GM19467 (cell line): ENCODE measurements around the gene SCARF2.
"Not testable (repeated sequence)": the region's sequence is repeated elsewhere in the genome, so short reads cannot be mapped to it uniquely, and the experiment has no call there.

Experiments
- ATAC-seq: cut with Tn5 transposase; IDR thresholded peaks from one replicate; pipeline ENCODE4 v1.9.1; 2021; ENCODE audit warnings: mild to moderate bottlenecking, moderate library complexity; ENCODE audit not compliant: unreplicated experiment

Gene SCARF2, protein sequence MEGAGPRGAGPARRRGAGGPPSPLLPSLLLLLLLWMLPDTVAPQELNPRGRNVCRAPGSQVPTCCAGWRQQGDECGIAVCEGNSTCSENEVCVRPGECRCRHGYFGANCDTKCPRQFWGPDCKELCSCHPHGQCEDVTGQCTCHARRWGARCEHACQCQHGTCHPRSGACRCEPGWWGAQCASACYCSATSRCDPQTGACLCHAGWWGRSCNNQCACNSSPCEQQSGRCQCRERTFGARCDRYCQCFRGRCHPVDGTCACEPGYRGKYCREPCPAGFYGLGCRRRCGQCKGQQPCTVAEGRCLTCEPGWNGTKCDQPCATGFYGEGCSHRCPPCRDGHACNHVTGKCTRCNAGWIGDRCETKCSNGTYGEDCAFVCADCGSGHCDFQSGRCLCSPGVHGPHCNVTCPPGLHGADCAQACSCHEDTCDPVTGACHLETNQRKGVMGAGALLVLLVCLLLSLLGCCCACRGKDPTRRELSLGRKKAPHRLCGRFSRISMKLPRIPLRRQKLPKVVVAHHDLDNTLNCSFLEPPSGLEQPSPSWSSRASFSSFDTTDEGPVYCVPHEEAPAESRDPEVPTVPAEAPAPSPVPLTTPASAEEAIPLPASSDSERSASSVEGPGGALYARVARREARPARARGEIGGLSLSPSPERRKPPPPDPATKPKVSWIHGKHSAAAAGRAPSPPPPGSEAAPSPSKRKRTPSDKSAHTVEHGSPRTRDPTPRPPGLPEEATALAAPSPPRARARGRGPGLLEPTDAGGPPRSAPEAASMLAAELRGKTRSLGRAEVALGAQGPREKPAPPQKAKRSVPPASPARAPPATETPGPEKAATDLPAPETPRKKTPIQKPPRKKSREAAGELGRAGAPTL

DNA sequence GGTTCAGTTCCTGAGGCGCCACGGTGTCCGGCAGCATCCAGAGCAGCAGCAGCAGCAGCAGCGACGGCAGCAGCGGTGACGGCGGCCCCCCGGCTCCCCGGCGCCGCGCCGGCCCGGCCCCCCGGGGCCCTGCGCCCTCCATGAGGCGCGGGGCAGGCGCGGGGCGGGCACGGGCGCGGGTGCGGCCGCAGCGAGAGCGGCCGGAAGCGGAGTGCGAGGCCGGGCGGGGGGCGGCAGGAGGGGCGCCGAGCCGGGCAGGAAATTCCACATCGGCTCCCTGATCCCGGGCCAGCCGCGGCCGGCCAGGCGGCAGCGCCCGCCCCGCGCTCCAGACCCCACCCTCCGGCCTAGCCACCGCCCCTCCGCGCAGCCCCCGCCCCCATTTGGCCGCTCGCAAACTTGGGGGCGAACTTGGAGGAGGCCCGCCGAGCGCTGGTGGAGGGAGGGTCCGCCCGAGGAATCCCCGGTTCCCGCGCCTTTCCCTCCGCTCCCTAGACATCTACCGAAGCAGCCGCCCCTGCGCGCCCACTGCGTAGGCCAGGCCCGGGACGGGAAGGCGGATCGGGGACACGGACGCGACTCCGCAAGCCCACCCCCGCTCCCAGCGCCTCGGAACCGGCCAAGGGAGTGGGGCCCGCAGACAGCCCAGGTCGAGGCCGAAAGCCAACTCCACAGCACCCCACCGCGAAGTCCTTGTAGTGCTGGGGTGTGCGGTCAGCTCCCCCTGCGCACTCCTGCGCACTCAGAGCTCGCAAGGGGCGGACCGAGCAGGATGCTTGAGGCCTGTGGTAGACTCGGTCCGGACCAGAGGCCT is at the start of gene SCARF2:
Gene SCARF2 (minus strand): TSS at position 213 of the 814 bp plus-strand sequence. CDS start 71 bp downstream, at position 142.
- no peak for ATAC-seq

DNA sequence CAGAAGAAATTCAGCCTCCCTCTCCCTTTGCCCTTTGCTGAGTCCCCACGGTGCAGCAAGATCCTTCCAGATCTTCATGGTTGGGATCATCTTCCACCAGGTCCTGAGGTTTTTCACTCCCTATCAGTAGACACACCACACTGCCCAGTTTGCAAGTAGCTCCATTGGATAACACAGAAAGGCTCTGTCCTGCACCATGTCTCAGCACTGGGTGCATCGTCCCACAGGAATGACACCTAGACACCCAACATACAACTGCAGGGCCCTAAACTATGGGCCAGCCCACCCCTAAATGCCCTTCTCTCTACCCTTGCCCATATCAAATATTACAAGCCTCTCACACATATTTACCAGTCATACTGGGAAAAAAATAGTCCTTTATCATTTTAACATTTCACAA is 48.6 kb upstream of the SCARF2 start:
- ATAC-seq: no peak

DNA sequence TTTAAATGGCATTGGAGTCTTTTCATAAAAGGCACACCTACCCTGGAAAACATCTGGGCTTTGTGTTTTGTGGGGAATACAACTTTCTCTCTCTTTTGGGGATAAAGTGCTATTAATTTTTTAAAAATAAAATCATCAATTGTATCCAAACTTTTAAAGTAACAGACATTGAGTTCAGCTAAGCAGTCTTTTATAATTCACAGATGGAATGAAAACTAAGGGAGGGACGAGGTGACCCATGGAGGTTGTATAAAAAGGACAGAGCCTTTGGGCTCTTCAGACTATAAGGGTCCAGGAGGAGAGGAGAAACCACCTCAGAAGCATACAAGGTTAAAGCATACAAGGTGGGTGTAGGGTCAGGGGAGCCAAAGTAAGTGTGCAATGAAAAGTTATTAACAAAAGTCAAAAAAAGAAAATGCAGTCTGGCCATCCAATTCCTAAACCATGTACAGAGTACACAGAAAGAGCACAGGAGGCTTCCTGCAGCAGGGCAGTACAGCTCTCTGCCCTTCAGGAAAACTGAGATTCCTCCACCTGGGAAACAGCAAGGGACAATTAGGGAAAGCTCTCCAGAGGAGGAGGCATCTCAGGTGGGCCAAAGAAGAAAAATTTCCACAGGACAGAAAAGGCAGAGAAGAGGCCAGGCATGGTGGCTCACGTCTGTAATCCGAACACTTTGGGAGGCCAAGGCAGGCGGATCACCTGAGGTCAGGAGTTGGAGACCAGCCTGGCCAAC is 47.5 kb upstream of the SCARF2 start:
- ATAC-seq: no peak

DNA sequence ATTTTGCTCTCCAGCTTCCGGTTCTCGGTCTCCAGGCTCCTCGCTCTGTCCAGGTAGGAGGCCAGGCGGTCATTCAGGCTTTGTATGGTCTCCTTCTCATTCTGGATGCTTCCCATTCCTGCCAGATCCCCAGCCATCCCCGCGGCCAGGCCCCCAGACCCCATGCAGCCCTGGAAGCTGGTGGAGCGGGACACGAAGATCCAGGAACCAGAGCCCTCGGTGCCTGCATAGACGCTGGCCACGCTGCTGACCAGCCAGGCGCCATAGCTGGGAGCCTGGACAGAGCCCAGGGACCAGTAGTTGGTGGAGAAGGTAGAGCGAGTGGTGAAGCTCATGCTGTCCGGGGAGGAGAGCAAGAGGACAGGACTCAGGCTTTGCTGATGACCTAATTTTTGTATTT is 46.1 kb upstream of the SCARF2 start:
- no peak for ATAC-seq

DNA sequence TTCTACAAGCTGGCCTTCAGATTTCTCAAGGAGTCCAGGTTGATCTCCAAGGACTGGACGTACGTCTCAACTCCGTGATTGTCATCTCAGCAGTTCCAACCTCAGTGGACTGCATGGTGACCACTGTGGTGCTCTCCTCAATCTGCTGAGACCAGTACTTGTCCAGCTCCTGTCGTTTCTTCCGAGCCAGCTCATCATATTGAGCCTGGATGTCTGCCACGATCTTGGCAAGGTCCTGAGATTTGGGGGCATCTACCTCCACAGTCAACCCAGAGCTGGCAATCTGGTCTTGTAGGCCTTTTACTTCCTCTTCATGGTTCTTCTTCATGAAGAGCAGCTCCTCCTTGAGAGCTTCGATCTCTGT is 45.5 kb upstream of the SCARF2 start:
- ATAC-seq: not testable (repeated sequence)

DNA sequence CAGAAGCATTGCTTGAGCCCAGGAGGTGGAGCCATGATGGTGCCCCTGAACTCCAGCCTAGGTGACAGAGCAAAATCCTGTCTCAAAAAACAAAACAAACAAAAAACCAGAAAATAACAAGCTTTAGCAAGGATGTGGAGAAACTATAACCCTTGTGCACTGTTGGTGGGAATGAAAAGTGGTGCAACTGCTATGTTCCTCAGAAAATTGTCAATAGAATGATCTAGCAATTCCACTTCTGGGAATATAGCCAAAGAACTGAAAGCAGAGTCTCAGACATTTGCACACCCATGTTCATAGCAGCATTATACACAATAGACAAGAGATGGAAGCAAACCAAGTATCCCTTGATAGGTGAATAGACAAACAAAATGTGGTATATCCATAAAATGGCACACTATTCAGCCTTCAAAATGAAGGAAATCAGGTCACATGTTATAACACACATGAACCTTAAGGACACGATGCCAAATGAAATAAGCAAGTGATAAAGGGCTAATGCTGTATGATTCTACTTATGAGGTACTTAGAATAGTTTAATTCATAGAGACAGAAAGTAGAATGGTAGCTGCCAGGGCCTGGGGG is 42.1 kb upstream of the SCARF2 start:
- ATAC-seq: no peak

DNA sequence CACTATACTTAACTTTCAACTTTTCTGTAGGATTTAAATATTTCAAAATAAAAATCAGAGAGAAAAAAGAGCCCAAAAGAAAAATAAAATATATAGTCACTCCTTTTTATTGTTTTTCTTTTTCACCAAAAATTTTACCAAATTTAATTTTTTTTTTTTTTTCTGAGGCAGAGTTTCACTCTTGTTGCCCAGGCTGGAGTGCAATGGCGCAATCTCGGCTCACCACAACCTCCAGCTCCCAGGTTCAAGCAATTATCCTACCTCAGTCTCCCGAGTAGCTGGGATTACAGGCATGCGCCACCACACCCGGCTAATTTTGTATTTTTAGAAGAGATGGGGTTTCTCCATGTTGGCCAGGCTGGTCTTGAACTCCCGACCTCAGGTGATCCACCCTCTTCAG is 40.4 kb upstream of the SCARF2 start:
- ATAC-seq: not testable (repeated sequence)

DNA sequence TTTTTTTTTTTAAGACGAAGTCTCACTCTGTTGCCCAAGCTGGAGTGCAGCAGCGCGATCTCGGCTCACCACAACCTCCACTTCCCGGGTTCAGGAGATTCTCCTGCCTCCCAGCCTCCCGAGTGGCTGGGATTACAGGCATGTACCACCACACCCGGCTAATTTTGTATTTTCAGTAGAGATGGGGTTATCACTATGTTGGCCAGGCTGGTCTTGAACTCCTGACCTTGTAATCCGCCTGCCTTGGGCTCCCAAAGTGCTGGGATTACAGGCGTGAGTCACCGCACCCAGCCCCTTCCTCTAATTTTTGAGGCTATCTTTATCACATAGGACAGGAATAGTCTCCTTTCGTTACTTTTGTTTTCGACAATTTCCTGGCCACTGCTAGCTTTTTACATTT is 37.9 kb upstream of the SCARF2 start:
- not testable (repeated sequence) for ATAC-seq

DNA sequence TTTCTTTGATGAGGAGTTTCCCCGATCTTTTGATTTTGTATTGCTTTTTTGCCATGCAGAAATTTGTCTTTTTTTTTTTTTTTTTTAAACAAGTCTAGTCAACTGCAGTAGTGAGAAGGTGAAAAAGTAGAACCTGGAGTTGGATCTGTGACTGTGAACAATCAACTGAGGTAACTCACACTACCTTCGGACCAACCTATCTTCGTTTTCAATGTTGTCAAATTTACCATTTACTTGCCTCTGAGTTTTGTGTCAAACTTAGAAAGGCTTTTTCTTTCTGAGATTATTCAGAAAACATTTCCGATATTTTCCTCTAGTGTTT is 37.5 kb upstream of the SCARF2 start:
- ATAC-seq: no peak

DNA sequence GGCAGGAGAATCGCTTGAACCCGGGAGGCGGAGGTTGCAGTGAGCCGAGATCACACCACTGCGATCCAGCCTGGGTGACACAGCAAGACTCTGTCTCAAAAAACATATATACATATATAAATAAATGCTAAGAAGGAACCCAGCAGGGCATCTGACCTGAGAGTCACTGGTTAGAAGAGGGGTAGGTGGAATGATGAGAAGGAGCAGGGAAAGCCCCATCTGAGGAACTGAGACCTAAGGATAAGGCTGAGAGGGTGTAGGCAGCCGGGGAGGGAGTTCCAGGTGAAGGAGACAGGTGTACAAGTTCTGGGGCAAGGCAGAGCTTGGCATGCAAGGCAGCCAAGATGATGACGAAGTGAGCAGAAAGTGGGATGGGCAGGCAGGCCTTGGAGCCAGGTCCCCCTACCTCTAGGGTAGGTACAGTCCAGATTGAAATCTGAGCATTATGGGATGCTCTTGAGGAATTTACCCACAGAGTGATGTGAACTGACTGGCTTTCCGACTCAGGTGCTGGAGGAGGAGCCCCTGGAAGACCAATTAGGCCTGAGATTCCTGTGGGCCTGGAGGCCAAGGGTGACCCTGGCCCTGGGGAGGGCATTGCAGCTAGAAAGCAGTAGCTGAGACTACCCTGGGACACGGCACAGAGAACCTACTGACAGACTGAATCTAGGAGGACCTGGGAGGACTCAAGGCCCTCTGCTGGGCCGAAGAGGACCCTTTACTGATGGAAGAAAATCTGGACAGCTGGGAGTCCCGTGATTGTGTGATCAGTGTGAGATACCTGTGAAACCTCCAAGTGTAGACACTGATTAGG is 35.2 kb upstream of the SCARF2 start:
- ATAC-seq: no peak

DNA sequence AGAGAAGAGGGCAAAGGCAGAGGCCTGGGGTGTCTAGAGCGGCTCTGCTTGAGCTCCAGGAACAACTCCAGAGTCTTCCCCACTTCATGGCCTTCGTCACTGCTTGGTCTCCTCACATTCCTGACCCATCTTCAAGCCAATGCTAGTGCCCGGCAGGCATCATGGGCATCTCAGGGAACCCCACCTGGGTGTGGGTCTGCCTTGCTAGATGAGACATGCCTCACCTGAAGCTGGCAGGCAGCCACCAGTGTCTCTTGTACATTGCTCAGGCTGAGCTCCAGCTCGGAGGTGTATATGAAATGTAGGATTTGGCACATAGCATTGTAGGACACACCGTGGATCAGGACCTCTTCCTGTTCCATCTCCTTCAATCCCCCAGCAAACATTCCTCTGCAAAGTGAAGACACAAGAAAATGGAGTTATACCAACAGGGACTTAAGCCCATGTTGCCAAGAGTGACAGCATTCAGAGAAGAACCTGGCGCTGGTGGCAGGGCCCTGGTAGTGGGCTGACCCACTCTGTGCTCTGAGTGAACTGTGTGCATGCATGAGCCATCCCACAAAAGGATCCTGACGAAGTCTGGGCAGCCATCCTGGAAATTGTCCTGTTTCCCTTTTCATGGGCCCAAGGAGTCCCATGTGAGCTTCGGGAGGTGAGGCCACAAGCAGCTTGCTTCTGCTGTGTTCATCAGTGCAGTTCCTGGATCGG is 33.7 kb upstream of the SCARF2 start:
- ATAC-seq: no peak

DNA sequence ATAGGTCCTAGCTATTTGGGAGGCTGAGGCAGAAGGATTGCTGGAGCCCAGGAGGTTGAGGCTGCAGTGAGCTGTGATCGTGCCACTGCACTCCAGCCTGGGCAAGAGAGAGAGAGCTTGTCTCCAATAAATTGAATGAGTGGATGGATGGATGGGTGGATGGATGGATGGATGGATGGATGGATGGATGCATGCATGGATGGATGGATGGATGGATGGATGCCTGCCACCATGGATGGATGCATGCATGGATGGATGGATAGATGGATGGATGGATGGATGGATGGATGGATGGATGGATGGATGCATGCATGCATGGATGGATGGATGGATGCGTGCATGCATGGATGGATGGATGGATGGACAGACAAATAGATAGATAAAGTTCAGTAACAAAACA is 32.9 kb upstream of the SCARF2 start:
- ATAC-seq: not testable (repeated sequence)

DNA sequence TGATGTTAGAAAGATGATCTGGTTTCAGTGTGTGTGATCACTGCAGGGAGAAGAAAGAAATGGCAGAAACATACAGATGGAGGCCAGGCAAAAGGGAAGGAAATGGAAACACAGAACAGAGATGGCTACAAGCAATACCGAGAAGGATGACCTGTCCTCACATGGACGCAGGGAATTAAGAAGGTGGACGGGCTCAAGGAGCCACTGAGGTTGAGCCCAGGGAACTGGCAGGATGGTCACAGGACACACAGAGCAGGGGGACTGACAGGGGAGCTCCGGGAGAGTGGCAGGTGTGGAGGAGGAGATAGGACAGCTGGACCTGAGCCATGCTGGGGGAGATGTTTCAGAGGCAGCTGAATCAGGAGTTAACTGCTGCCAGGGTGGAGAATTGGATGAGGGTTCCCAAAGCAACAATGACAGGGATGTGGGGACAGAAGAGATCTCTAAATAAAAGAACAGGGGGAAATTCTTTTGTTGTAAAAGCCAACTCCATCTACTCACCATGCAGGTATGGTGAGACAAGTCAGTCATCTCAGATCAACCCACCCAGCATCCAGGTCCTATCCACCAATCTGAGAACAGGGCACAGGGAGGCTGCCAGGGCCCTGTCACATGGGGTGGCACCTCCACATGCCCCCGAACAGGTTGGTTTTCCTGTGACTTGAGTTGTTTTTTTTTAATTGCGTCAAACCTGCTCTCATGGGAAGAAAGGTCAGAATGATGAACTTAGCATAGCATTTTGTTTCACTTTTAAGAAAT is 31.7 kb upstream of the SCARF2 start:
- no peak for ATAC-seq

DNA sequence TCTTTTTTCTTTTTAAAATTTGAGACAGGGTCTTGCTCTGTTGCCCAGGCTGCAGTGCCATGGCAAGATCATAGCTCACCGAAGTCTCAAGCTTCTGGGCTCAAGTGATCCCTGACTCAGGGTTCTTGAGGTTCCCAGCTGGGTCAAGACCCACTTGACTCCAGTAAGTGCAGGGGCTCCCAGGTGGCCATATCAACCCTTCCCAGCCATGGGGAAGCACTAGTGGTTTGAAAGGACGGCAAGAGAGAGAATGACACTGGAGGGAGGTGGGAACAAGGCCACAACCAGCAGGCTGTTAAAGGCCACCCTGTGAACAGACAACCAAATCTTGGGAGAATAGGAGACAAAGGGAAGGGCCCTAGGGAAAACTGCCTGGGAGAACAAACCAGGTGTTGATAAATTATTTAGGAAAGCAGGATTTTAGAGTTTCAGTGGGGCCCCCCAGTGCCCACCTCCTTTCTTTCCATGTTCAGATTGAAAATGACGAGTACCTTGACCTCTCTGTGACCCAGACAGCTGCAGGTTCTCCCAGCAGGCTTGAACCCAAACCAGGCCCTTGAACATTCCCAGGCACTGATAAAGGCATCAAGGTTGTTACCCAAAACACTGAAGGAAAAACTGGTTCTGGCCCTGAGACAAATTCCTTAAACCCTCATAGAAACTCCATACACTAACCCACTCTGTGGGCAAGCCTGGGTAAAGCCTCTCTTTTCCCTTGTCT is 29.2 kb upstream of the SCARF2 start:
- no peak for ATAC-seq

DNA sequence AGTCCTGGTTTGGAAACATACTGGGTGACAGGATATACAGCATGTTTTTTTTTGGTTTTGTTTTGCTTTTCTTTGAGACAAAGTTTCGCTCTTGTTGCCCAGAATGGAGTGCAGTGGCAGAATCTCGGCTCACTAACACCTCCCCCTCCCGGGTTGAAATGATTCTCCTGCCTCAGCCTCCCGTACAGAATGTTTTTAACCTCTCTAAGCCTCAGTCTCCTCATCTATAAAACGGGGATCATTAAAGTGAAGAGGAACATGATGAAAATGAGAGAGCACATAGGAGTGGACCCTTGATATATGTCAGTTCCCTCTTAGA is 28.1 kb upstream of the SCARF2 start:
- no peak for ATAC-seq

DNA sequence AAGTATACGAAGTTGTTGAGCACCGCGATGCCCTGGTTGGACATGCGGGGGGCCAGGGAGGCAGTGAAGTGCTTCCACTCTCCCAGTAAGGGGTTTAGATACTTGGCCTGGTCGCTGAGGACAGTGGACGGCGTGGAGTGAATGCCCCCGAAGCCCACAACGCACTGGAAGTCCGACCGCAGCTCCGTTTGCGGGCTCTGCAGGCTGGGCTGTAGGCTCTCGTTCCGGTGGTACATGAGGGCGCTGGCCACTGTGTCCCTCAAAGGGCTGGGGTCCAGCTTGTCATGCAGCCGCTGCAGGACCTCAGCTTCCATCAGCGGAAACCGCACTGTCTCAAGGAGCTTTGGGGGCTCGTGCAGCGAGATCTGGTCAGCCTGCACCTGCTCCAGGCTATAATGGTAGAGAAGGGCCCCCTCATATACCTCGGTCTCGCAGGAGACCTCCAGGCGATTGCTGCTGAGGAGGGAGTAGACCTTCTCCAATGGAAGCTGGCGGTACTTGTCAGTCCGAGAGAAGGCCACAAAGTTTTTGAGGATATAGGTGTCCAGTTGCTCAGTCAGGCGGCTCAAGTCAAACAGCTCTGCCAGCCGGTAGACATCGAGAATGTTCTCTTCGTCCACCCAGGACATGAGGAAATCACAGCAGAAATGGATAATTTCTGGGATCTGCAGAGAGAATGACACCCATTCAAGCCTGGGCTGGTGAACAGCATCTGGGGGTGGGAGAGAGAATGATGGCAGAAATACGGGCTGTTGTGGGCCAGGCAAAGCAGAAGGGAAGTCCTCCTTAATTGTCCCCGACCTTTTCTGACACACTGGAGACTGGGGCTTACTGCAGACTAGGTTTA is 27.5 kb upstream of the SCARF2 start:
- ATAC-seq: no peak

DNA sequence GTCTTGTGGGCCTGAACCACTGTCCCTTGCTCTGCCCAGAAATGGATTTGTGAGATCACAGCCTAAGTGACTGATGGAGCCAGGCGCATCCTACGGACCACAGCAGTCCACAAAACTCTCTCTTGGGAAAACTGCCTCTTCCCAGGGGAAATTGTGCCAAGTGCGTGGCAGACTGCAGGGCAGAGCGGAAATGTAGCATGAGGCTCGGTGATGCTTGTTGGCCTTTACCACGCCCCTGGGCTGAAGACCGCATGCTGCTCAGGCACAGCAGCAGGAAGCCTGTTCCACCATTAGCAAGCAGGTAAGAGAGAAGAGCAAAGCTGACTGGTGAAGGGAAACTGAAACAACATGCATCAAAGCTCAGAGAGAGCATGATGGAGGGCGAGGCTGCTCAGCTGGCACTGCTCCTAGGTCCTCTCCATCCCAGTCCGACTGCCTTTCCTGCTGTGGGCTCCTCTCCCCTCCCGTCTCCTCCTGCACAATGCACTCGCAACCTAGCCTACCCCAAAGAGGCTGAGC is 26.5 kb upstream of the SCARF2 start:
- no peak for ATAC-seq
